Measurements from ENCODE around the gene FAM193A.
"Not testable (repeated sequence)": the region's sequence is repeated elsewhere in the genome, so short reads cannot be mapped to it uniquely, and the experiment has no call there.

The FAM193A gene

GRCh38 chr4:2515830-2516550, 20.5 kb upstream of the FAM193A start:
- DNase-seq = no peak

- DNase-seq = no peak
Measured at GRCh38 chr4:2516635-2517034, 19.8 kb upstream of the FAM193A start.

GRCh38 chr4:2526559-2526958, 9.9 kb upstream of the FAM193A start:
- DNase-seq = no peak

- DNase-seq = no peak
Measured at GRCh38 chr4:2534904-2535375, 1.5 kb upstream of the FAM193A start.

GRCh38 chr4:2535376-2536192, 863 bp upstream of the FAM193A start:
- no peak for DNase-seq

GRCh38 chr4:2537011-2537830, 774 bp downstream of the FAM193A start:
- DNase-seq = no peak

GRCh38 chr4:2543580-2544191, 7.2 kb downstream of the FAM193A start:
- not testable (repeated sequence) for DNase-seq

GRCh38 chr4:2545321-2546013, 9.0 kb downstream of the FAM193A start:
- DNase-seq = no peak

- no peak for DNase-seq
Measured at GRCh38 chr4:2546286-2546823, 9.9 kb downstream of the FAM193A start.

GRCh38 chr4:2546961-2547691, 10.7 kb downstream of the FAM193A start:
- not testable (repeated sequence) for DNase-seq

- no peak for DNase-seq
Measured at GRCh38 chr4:2551118-2551517, 14.7 kb downstream of the FAM193A start.

GRCh38 chr4:2552806-2553205, 16.4 kb downstream of the FAM193A start:
- DNase-seq = no peak

- no peak for DNase-seq
Measured at GRCh38 chr4:2558301-2558700, 21.9 kb downstream of the FAM193A start.

- DNase-seq = no peak
Measured at GRCh38 chr4:2560167-2560566, 23.7 kb downstream of the FAM193A start.

GRCh38 chr4:2565533-2565932, 29.1 kb downstream of the FAM193A start:
- DNase-seq = no peak

GRCh38 chr4:2570036-2570435, 33.6 kb downstream of the FAM193A start:
- DNase-seq = no peak

GRCh38 chr4:2570551-2571222, 34.2 kb downstream of the FAM193A start:
- no peak for DNase-seq

- DNase-seq = no peak
Measured at GRCh38 chr4:2572076-2572475, 35.6 kb downstream of the FAM193A start.

GRCh38 chr4:2572866-2573265, 36.4 kb downstream of the FAM193A start:
- DNase-seq = no peak

- no peak for DNase-seq
Measured at GRCh38 chr4:2574009-2574408, 37.6 kb downstream of the FAM193A start.

- no peak for DNase-seq
Measured at GRCh38 chr4:2574863-2575262, 38.4 kb downstream of the FAM193A start.

Data from DMS79 (cell line).